Chondrocyte (in vitro differentiated cells): ENCODE measurements around the gene MGST3. TPM values are rescaled to one million over a fixed set of nuclear protein-coding genes. Genes with fewer than 3 reads are reported as not detected.
"Not testable (repeated sequence)": the region's sequence is repeated elsewhere in the genome, so short reads cannot be mapped to it uniquely, and the experiment has no call there.

Source experiments
- DNase-seq: peaks from one replicate; pipeline ENCODE4 v3.0.0; 2021; ENCODE audit warnings: mixed read lengths, low spot score
- H3K27ac Mint-ChIP-seq: one replicate; pipeline ENCODE4 v1.8.0; 2021; ENCODE audit warnings: mild to moderate bottlenecking, moderate library complexity, mixed read lengths; ENCODE audit not compliant: unreplicated experiment
- H3K27me3 Mint-ChIP-seq: 2 replicates; pipeline ENCODE4 v1.8.0; 2021; ENCODE audit warnings: low read depth, mixed read lengths
- H3K36me3 Mint-ChIP-seq: 2 replicates; pipeline ENCODE4 v1.8.0; 2021; ENCODE audit warnings: low read depth, mixed read lengths
- H3K4me1 Mint-ChIP-seq: 2 replicates; pipeline ENCODE4 v1.8.0; 2021; ENCODE audit warnings: low read depth, mild to moderate bottlenecking, mixed read lengths
- H3K4me3 Mint-ChIP-seq: one replicate; pipeline ENCODE4 v1.8.0; 2021; ENCODE audit warnings: mild to moderate bottlenecking, moderate library complexity, mixed read lengths; ENCODE audit not compliant: unreplicated experiment
- H3K9me3 Mint-ChIP-seq: 2 replicates; pipeline ENCODE4 v1.8.0; 2021; ENCODE audit warnings: low read depth, mixed read lengths
- total RNA-seq: library from RNA; stranded (reverse); gene quantifications from 3 replicates; pipeline ENCODE4 v1.2.1, GENCODE V29; 2021
- TF ChIP-seq, protein P1 (sequence below): fragments of 200-600 bp; sonication (generic); IDR thresholded peaks from 2 replicates; pipeline ENCODE4 v1.5.0; 2021; ENCODE audit warnings: antibody characterized with exemption, mild to moderate bottlenecking, moderate library complexity

The MGST3 gene
- total RNA-seq, 1 donor from 2014 or later, result 165 TPM

DNA sequence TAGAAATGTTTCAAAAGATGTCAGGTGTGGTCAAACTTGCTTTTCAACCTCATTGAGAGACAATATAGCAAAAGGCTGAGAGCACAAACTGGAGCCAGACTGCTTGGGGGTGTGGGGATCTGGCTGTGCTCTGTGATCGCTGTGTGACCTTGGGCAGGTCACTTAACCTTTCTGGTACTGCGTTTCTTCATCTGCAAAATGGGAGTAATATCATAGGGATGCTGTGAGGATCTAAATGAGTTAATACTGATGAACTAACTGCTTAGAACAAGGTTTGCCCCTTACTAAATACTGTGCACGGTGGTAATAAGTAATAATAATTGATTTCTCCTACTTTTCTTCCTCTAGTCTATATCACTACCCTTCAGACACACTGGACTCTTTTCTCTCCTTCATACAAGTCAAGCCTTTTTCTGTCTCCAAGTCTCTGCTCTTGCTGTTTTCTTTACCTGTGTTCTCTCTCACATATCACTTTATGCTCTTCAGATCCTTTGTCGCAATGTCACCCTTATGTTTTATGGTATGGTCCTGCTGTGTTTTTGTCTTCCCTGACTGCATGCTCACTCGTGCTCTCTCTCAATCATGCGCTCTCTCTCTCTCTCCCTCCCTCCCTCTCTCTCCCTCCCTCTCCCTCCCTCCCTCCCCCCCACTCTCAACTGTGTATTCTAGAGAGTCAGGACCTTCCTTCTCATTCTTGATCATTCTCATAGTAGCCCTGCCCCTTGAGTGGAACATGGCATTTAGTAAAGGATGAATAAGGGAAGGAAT, 3.3 kb downstream of the MGST3 start:
- Mint-ChIP-seq H3K27me3 (no peaks in the 10 kb centered on the region), H3K4me1 (peaks cover 47% of the 10 kb centered on the region), H3K4me3 (peak overlapping the region; percentile 24), H3K27ac (peak overlapping the region; percentile 75), H3K36me3 (peaks cover 3% of the 10 kb centered on the region), H3K9me3 (no peaks in the 10 kb centered on the region)
- DNase-seq, result no peak
- TF ChIP-seq, protein P1, sequence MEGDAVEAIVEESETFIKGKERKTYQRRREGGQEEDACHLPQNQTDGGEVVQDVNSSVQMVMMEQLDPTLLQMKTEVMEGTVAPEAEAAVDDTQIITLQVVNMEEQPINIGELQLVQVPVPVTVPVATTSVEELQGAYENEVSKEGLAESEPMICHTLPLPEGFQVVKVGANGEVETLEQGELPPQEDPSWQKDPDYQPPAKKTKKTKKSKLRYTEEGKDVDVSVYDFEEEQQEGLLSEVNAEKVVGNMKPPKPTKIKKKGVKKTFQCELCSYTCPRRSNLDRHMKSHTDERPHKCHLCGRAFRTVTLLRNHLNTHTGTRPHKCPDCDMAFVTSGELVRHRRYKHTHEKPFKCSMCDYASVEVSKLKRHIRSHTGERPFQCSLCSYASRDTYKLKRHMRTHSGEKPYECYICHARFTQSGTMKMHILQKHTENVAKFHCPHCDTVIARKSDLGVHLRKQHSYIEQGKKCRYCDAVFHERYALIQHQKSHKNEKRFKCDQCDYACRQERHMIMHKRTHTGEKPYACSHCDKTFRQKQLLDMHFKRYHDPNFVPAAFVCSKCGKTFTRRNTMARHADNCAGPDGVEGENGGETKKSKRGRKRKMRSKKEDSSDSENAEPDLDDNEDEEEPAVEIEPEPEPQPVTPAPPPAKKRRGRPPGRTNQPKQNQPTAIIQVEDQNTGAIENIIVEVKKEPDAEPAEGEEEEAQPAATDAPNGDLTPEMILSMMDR, result no peak

DNA sequence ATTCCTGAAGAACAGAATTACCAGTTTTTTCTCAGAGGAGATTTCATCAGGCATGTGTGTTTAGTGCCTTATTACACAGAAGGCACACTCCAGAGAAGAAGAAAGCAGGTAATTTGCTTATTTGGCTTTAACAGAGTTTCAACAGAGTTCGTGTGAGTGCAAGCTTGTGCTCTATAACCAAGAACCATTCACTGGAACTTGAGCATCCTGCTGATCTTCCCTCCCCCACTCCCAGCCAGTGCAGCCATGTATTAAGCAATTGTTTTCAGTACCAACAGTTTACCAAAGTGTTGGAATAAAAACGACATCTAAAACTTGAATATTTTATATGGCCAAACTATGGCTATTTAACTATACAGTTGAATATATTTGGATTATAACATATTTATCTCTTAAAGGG, 4.3 kb downstream of the MGST3 start:
- TF ChIP-seq, protein P1, result no peak
- Mint-ChIP-seq H3K9me3 (no peaks in the 10 kb centered on the region), H3K27ac (no peak overlapping the region), H3K4me1 (peaks cover 44% of the 10 kb centered on the region), H3K27me3 (no peaks in the 10 kb centered on the region), H3K36me3 (peaks cover 5% of the 10 kb centered on the region), H3K4me3 (no peak overlapping the region)
- DNase-seq, result no peak

DNA sequence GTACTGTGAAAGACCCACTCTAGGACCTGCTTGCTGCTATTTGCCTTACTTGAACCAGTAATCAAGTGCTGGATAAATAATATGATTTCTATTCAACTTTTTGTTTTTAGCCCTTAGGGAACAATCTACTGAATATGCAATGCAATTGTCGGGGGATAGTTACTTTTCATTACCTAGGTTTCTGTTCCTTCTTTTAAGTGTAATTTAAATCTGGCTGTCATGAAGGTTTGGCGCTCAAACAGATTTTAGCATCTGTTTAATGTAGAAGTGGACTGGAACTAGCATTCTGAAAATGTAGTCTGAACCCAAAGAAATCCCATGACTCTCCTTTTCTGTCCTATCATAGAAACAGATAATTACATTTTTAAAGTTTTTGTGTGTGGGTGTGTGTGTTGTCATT, 4.8 kb downstream of the MGST3 start:
- no peak overlapping the region for H3K27ac Mint-ChIP-seq

DNA sequence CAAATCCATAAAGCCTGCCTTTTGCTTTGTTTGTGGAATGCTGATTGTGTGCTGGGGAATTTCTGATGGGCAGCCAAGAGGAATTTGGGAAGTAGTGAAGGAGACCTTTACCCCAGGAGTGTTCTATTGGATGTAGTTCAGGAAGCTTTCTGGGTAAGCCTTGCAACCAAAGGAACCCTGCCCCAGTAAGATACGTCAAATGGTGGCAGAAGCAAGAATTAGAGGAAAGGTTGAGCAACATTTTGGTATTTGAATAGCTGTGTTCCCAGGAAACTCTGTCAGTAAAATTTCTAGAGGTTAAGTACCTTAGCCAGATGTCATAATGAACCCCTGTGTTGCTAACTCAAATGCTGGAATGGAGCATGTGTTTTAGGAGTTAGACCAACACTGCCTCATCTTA, 6.4 kb downstream of the MGST3 start:
- Mint-ChIP-seq H3K9me3 (no peaks in the 10 kb centered on the region), H3K4me3 (no peak overlapping the region), H3K4me1 (peaks cover 56% of the 10 kb centered on the region), H3K27ac (peak overlapping the region; percentile 65), H3K36me3 (peaks cover 5% of the 10 kb centered on the region), H3K27me3 (no peaks in the 10 kb centered on the region)
- no peak for DNase-seq
- TF ChIP-seq, protein P1, result no peak

More for the DNA sequence above, 4.8 kb downstream of the MGST3 start:
- DNase-seq, result no peak
- TF ChIP-seq, protein P1, result no peak
- no peak overlapping the region for H3K4me3 Mint-ChIP-seq
- H3K4me1 Mint-ChIP-seq, result peaks cover 44% of the 10 kb centered on the region
- H3K27me3 Mint-ChIP-seq, result no peaks in the 10 kb centered on the region
- no peaks in the 10 kb centered on the region for H3K9me3 Mint-ChIP-seq
- H3K36me3 Mint-ChIP-seq, result peaks cover 5% of the 10 kb centered on the region

DNA sequence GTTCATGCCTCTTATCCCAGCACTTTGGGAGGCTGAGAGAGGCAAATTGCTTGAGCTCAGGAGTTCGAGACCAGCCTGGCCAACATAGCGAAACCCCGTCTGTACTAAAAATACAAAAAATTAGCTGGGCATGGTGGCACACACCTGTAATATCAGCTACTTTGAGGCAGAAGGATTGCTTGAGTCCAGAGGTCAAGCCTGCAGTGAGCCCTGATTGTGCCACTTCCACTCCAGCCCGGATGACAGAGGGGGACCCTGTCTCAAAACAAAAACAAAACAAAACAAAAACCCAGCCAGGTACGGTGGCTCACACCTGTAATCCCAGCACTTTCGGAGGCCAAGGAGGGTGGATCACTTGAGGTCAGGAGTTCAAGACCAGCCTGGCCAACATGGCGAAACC, 7.2 kb downstream of the MGST3 start:
- not testable (repeated sequence) for H3K4me3 Mint-ChIP-seq, H3K27ac Mint-ChIP-seq, H3K27me3 Mint-ChIP-seq, DNase-seq, H3K9me3 Mint-ChIP-seq, H3K36me3 Mint-ChIP-seq
- peaks cover 48% of the 10 kb centered on the region for H3K4me1 Mint-ChIP-seq
